ENCODE results near the gene SF3B1.

DNA sequence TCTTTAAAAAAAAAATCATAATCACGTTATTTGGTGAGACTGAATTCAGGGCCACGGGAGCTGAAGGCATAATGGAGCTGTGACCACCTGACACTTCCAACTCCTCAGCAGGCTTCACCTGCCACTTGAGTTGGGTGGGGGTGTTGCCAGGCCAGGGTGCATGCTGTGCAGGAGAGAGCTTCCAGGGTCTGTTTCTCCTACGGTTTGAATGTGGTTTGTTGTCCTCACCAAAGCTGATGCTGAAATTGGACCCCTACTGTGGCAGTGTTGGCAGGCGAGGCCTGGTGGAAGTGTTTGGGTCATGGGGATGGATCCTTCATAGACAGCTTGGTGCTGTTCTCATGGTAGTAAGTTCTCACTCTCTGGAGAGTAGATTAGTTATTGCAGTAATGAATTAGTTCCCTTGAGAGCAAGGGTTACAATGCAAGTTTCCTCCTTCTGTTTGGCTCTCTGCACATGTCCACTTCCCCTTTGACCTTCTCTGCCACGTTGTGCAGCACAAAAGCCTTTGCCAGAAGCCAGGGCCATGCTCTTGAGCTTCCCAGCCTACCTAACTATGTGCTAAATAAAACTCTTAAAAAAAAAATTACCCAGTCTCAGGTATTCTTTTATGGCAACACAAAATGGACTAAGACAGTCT, 86.0 kb downstream of the SF3B1 start:
- TF ChIP-seq, protein P1, sequence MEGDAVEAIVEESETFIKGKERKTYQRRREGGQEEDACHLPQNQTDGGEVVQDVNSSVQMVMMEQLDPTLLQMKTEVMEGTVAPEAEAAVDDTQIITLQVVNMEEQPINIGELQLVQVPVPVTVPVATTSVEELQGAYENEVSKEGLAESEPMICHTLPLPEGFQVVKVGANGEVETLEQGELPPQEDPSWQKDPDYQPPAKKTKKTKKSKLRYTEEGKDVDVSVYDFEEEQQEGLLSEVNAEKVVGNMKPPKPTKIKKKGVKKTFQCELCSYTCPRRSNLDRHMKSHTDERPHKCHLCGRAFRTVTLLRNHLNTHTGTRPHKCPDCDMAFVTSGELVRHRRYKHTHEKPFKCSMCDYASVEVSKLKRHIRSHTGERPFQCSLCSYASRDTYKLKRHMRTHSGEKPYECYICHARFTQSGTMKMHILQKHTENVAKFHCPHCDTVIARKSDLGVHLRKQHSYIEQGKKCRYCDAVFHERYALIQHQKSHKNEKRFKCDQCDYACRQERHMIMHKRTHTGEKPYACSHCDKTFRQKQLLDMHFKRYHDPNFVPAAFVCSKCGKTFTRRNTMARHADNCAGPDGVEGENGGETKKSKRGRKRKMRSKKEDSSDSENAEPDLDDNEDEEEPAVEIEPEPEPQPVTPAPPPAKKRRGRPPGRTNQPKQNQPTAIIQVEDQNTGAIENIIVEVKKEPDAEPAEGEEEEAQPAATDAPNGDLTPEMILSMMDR (IDR thresholded peaks at IDR 0.05), result no peak
- no peak for TF ChIP-seq POLR2A (IDR thresholded peaks at IDR 0.05)

Data from Peyer's patch (tissue), 4 donors.